GM15510 (cell line): ENCODE measurements around the gene FAM9A.

Experiments used
- POLR2A ChIP-seq: IDR thresholded peaks from 3 replicates; pipeline ENCODE4 v1.6.1; 2011; ENCODE audit warnings: borderline replicate concordance; ENCODE audit not compliant: insufficient read length; ENCODE audit errors: extremely low read depth

The FAM9A gene

DNA sequence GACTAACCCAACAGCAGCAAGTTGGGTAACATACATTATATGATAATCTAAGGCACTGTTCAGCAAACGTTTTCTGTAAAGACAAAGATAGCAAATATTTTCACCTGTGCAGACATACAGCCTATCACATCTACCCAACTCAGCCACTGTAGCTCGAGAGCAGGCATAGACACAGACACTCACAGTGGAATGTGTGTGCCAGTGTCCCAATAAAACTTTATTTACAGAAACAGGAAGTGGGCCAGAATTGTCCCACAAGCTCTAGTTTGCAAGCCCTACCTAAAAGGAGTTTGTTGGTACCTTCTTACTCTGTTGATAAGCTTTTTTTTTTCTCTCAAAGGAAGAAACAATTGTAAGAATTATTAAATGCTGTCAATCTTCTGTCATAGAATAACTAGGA, 11.9 kb upstream of the FAM9A start:
- no peak for TF ChIP-seq POLR2A

GRCh38 chrX:8811611-8812010, 10.4 kb upstream of the FAM9A start:
- no peak for TF ChIP-seq POLR2A

- TF ChIP-seq POLR2A: no peak
Observed at GRCh38 chrX:8808661-8809060, 7.5 kb upstream of the FAM9A start.

DNA sequence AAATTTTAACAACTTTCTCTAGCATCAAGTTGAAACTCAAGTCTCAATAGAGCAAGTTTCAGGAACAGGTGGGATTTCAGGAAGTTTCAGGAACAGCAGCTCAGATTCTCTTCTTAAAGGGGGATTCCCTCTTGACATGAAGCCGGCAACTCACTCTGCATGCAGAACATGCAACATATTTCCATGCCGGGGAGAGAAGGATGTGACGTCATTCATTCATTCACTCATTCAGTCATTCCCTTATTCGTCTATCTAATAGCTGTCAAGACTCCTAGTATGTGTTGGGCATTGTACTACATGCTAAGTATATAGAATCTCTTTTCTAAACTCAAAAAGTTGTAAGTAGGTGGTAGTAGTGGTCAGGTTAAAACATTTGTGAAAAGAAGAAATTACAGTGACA, 4.8 kb upstream of the FAM9A start:
- no peak for TF ChIP-seq POLR2A

GRCh38 chrX:8805046-8805445, 3.9 kb upstream of the FAM9A start:
- no peak for TF ChIP-seq POLR2A

GRCh38 chrX:8803326-8803725, 2.1 kb upstream of the FAM9A start:
- TF ChIP-seq POLR2A: no peak

GRCh38 chrX:8784162-8784561, 17.0 kb downstream of the FAM9A start:
- TF ChIP-seq POLR2A: no peak

DNA sequence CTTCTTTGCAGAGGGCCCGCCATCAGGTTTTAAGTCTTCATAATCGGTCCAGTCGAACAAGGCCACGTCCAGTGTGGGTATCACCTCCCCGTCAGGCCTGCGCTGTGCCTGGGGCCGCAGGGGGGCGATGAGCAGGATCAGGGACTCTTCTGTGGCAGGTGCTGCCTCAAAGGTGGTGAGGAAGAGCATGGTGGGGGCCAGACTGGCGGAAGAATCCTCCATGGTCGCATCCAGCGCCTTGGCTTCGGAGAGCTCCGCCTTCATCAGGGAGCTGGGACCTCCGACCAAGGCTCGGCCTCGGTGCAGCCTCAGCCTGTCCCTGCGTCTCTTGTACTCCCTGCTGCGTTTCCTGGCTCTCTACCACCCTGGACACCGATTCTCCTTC, 17.5 kb downstream of the FAM9A start:
- no peak for TF ChIP-seq POLR2A

GRCh38 chrX:8783097-8783713, 18.0 kb downstream of the FAM9A start:
- no peak for TF ChIP-seq POLR2A

GRCh38 chrX:8782595-8782994, 18.6 kb downstream of the FAM9A start:
- TF ChIP-seq POLR2A: no peak

DNA sequence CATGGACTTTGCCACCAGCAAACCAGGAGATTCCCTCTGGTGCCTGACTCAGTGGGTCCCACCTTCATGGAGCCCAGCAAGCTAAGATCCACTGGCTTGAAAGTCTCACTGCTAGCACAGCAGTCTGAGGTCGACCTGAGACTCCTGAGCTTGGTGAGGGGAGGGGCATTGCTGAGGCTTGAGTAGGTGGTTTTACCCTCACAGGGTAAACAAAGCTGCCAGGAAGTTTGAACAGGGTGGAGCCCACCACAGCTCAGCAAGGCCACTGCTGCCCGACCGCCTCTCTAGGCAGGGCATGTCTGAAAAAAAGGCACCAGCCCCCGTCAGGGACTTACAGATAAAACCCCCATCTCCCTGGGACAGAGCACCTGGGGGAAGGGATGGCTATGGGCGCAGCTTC, 28.1 kb downstream of the FAM9A start:
- TF ChIP-seq POLR2A: no peak

DNA sequence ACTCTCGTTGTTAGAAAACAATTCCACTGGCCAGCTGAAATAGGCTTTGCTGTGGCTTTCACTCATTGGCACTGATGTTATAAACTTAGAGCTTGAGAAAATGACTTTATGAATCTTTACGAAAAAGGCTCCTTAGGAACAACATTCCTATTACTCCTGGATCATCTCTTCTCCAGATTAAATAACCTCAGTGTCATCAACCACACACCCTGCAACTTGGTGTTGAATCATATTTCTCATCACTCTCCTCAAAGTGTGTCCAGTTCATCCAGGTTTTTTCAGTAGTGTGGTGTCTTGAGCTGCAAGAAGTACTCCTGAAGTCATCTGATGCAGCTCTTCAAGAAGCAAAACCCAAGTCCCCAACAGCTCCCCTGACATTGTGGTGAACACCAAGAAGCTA, 41.2 kb downstream of the FAM9A start:
- TF ChIP-seq POLR2A: no peak

DNA sequence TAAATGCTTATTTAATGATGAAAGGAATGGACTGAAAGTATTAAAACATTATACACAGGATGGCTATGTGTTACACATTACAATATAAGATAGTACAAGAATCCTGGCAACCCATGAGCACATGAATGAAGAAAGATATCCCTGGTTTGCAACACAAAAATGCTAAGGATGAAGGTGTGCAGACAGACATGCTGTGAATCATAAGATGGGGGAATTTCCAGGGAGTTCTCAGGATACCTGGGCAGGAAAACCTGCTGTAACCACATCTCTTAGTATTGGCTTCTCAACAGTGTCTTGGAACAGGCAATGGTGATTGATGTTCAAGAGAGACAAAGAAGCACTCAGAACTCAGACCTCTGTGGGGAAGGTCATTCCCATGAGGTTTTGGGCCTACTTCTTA, 45.4 kb downstream of the FAM9A start:
- no peak for TF ChIP-seq POLR2A

- no peak for TF ChIP-seq POLR2A
Observed at GRCh38 chrX:8755116-8755515, 46.1 kb downstream of the FAM9A start.

DNA sequence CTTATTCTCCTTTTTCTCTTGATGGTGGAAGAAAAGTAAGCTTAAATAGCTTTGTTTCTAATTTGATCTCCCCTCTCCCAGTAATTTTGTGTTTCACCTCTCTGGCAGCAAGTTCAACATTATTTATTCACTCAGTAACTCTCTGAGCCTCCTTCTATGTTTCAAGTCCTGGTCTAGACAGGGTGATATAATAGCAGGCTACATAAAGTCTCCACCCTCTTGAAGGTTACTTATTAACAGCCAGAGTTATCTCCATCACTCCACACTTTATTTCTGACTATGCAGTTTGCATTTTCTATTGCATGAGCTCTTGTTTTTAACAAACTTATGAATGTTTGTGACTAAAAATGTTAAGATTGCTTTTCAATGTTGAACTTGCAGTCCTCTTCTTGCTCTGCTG, 51.5 kb downstream of the FAM9A start:
- no peak for TF ChIP-seq POLR2A

DNA sequence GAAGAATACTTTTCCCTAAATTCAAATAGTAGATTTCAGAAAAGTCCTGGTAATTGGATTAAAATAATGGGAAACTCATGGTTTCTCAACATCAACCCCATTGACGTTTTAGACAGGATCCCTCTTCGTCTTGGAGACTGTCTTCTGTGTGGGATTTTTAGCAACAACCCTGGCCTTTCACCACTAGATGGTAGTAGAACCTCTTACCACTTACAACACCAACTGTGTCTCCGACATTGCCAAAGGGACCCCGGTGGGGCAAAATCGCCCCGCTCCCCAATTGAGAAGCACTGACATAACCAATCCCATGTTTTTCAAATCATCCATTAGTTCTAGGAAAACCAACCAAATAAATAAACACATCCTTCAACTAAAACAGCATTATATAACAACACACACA, 52.3 kb downstream of the FAM9A start:
- no peak for TF ChIP-seq POLR2A

DNA sequence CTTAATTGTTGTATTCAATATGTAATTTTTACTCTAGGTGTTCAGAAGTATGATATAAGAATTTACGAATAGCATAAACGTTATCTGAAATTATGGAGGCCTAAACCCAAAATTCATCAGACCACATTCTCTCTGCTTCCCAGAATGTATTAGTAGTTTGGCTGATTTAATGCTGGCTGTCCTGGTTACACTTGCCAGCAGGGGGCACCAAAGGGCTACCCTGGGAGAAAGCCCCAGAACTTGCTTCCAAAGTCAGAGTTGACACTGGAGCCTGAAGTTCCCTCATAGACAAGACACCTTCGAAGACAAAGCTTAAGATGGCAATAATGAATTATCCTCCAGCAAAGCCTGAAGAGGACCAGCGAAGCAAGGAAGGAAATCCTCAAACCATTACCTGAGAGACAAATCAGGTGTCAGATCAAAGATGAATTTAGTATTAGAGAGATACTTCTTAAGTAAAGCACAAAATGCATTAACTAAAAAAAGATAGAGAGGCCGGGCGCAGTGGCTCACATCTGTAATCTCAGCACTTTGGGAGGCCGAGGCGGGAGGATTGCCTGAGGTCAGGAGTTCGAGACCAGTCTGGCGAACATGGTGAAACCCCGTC, 58.0 kb downstream of the FAM9A start:
- no peak for TF ChIP-seq POLR2A
